Measurements from ENCODE around the gene CAMK2B. TPM values are rescaled to one million over a fixed set of nuclear protein-coding genes. Genes with fewer than 3 reads are reported as not detected.

The CAMK2B gene
- total RNA-seq, 1 donor from 2014 or later, result 0.23 TPM

GRCh38 chr7:44368885-44369284, 43.5 kb upstream of the CAMK2B start:
- Mint-ChIP-seq H3K4me1 (ENCODE audit: unreplicated experiment) (no peaks in the 10 kb centered on the region), H3K27me3 (ENCODE audit: unreplicated experiment) (peaks cover 4% of the 10 kb centered on the region), H3K4me3 (ENCODE audit: unreplicated experiment) (no peak overlapping the region), H3K27ac (ENCODE audit: unreplicated experiment) (no peak overlapping the region), H3K36me3 (ENCODE audit: low read depth, unreplicated experiment) (no peaks in the 10 kb centered on the region), H3K9me3 (ENCODE audit: unreplicated experiment) (no peaks in the 10 kb centered on the region)
- no peak for TF ChIP-seq CTCF (IDR thresholded peaks at IDR 0.05; ENCODE audit: unreplicated experiment)
- DNase-seq (ENCODE audit: low spot score), result no peak

- Mint-ChIP-seq H3K27me3 (ENCODE audit: unreplicated experiment) (peaks cover 4% of the 10 kb centered on the region), H3K9me3 (ENCODE audit: unreplicated experiment) (no peaks in the 10 kb centered on the region), H3K36me3 (ENCODE audit: low read depth, unreplicated experiment) (no peaks in the 10 kb centered on the region), H3K27ac (ENCODE audit: unreplicated experiment) (no peak overlapping the region), H3K4me3 (ENCODE audit: unreplicated experiment) (no peak overlapping the region), H3K4me1 (ENCODE audit: unreplicated experiment) (no peaks in the 10 kb centered on the region)
- no peak for TF ChIP-seq CTCF (IDR thresholded peaks at IDR 0.05; ENCODE audit: unreplicated experiment)
- no peak for DNase-seq (ENCODE audit: low spot score)
Measured at GRCh38 chr7:44368455-44368854, 43.1 kb upstream of the CAMK2B start.

- Mint-ChIP-seq H3K9me3 (ENCODE audit: unreplicated experiment) (no peaks in the 10 kb centered on the region), H3K27ac (ENCODE audit: unreplicated experiment) (no peak overlapping the region), H3K4me3 (ENCODE audit: unreplicated experiment) (no peak overlapping the region), H3K27me3 (ENCODE audit: unreplicated experiment) (peaks cover 4% of the 10 kb centered on the region), H3K4me1 (ENCODE audit: unreplicated experiment) (no peaks in the 10 kb centered on the region), H3K36me3 (ENCODE audit: low read depth, unreplicated experiment) (no peaks in the 10 kb centered on the region)
- DNase-seq (ENCODE audit: low spot score), result no peak
- no peak for TF ChIP-seq CTCF (IDR thresholded peaks at IDR 0.05; ENCODE audit: unreplicated experiment)
Measured at GRCh38 chr7:44367475-44368043, 42.2 kb upstream of the CAMK2B start.

- Mint-ChIP-seq H3K4me3 (ENCODE audit: unreplicated experiment) (no peak overlapping the region), H3K27me3 (ENCODE audit: unreplicated experiment) (peaks cover 4% of the 10 kb centered on the region), H3K4me1 (ENCODE audit: unreplicated experiment) (no peaks in the 10 kb centered on the region), H3K36me3 (ENCODE audit: low read depth, unreplicated experiment) (no peaks in the 10 kb centered on the region), H3K9me3 (ENCODE audit: unreplicated experiment) (no peaks in the 10 kb centered on the region), H3K27ac (ENCODE audit: unreplicated experiment) (no peak overlapping the region)
- no peak for TF ChIP-seq CTCF (IDR thresholded peaks at IDR 0.05; ENCODE audit: unreplicated experiment)
- DNase-seq (ENCODE audit: low spot score), result no peak
Measured at GRCh38 chr7:44366986-44367385, 41.6 kb upstream of the CAMK2B start.

- Mint-ChIP-seq H3K9me3 (ENCODE audit: unreplicated experiment) (no peaks in the 10 kb centered on the region), H3K27me3 (ENCODE audit: unreplicated experiment) (no peaks in the 10 kb centered on the region)
Measured at GRCh38 chr7:44353668-44354067, 28.3 kb upstream of the CAMK2B start.

More at GRCh38 chr7:44353668-44354067, 28.3 kb upstream of the CAMK2B start:
- no peak for DNase-seq (ENCODE audit: low spot score)
- Mint-ChIP-seq H3K36me3 (ENCODE audit: low read depth, unreplicated experiment) (no peaks in the 10 kb centered on the region), H3K4me1 (ENCODE audit: unreplicated experiment) (peaks cover 11% of the 10 kb centered on the region), H3K27ac (ENCODE audit: unreplicated experiment) (no peak overlapping the region), H3K4me3 (ENCODE audit: unreplicated experiment) (no peak overlapping the region)
- no peak for TF ChIP-seq CTCF (IDR thresholded peaks at IDR 0.05; ENCODE audit: unreplicated experiment)
